ENCODE results near the gene MACROD2. TPM values are rescaled to one million over a fixed set of nuclear protein-coding genes. Genes with fewer than 3 reads are reported as not detected.

Gene MACROD2
- total RNA-seq, 5 donors from 2014 or later (not counting 1 experiment from before 2014, with no cell fraction given) = 0.23 to 1.3 (median 0.51) TPM; not detected in 2

- Mint-ChIP-seq H3K4me3 (no peak overlapping the region), H3K4me1 (no peaks in the 10 kb centered on the region), H3K27me3 (no peaks in the 10 kb centered on the region), H3K9me3 (peaks cover 11 to 18% (median 13%) of the 10 kb centered on the region in 3 donors), H3K36me3 (no peaks in the 10 kb centered on the region), H3K27ac (no peak overlapping the region)
- CTCF ChIA-PET = no interaction called here
- no peaks in the 10 kb centered on the region for H3K36me3 ChIP-seq (ENCODE audit: control insufficient read depth in 2 of 2, extremely low read depth in 1 of 2, insufficient read depth in 1 of 2, low read length in 1 of 2)
- no peak for DNase-seq
- H3K9me3 ChIP-seq = no peaks in the 10 kb centered on the region
- WGBS (ENCODE audit: insufficient coverage) = no CpG with 5 or more reads among the region's 2 CpGs
- no peak overlapping the region for H3K27ac ChIP-seq (ENCODE audit: low read length)
- no peak for ATAC-seq (replicated peaks in 1 of 4)
- H3K4me1 ChIP-seq (ENCODE audit: control insufficient read depth in 1 of 2, extremely low read depth in 1 of 2, insufficient read depth in 2 of 2, low read length in 2 of 2) = no peaks in the 10 kb centered on the region
- POLR2A ChIA-PET = no interaction called here
- no peaks in the 10 kb centered on the region for H3K27me3 ChIP-seq (replicated peaks in 1 of 2; ENCODE audit: control insufficient read depth in 2 of 2, extremely low read depth in 1 of 2, insufficient read depth in 2 of 2, low read length in 1 of 2)
- no peak overlapping the region for H3K4me3 ChIP-seq (ENCODE audit: control insufficient read depth in 1 of 2, extremely low read depth in 1 of 2, low read length in 1 of 2)
These were observed 627.5 kb downstream of the MACROD2 start for GRCh38 chr20:14622796-14623195.

GRCh38 chr20:14631011-14631410 lies 635.7 kb downstream of the MACROD2 start:
- no peak overlapping the region for H3K27ac ChIP-seq (ENCODE audit: low read length)
- Mint-ChIP-seq H3K27ac (no peak overlapping the region), H3K9me3 (peaks cover 2 to 21% (median 3%) of the 10 kb centered on the region in 3 donors), H3K36me3 (no peaks in the 10 kb centered on the region), H3K4me1 (no peaks in the 10 kb centered on the region), H3K27me3 (no peaks in the 10 kb centered on the region), H3K4me3 (no peak overlapping the region)
- ChIA-PET CTCF (no interaction called here), POLR2A (no interaction called here)
- DNase-seq = no peak
- H3K4me3 ChIP-seq (ENCODE audit: control insufficient read depth in 1 of 2, extremely low read depth in 1 of 2, low read length in 1 of 2) = no peak overlapping the region
- no peaks in the 10 kb centered on the region for H3K9me3 ChIP-seq
- H3K36me3 ChIP-seq (ENCODE audit: control insufficient read depth in 2 of 2, extremely low read depth in 1 of 2, insufficient read depth in 1 of 2, low read length in 1 of 2) = no peaks in the 10 kb centered on the region
- 75% methylated on average over 2 of the region's 4 CpGs for WGBS (ENCODE audit: insufficient coverage)
- H3K4me1 ChIP-seq (ENCODE audit: control insufficient read depth in 1 of 2, extremely low read depth in 1 of 2, insufficient read depth in 2 of 2, low read length in 2 of 2) = no peaks in the 10 kb centered on the region
- ATAC-seq (replicated peaks in 1 of 4) = no peak
- H3K27me3 ChIP-seq (replicated peaks in 1 of 2; ENCODE audit: control insufficient read depth in 2 of 2, extremely low read depth in 1 of 2, insufficient read depth in 2 of 2, low read length in 1 of 2) = no peaks in the 10 kb centered on the region

- WGBS (ENCODE audit: insufficient coverage) = no CpG with 5 or more reads among the region's 6 CpGs
- ChIA-PET CTCF (no interaction called here), POLR2A (no interaction called here)
- Histone ChIP-seq H3K36me3 (ENCODE audit: control insufficient read depth in 2 of 2, extremely low read depth in 1 of 2, insufficient read depth in 1 of 2, low read length in 1 of 2) (no peaks in the 10 kb centered on the region), H3K27me3 (replicated peaks in 1 of 2; ENCODE audit: control insufficient read depth in 2 of 2, extremely low read depth in 1 of 2, insufficient read depth in 2 of 2, low read length in 1 of 2) (no peaks in the 10 kb centered on the region), H3K27ac (ENCODE audit: low read length) (no peak overlapping the region), H3K4me3 (ENCODE audit: control insufficient read depth in 1 of 2, extremely low read depth in 1 of 2, low read length in 1 of 2) (no peak overlapping the region), H3K9me3 (no peaks in the 10 kb centered on the region), H3K4me1 (ENCODE audit: control insufficient read depth in 1 of 2, extremely low read depth in 1 of 2, insufficient read depth in 2 of 2, low read length in 2 of 2) (no peaks in the 10 kb centered on the region)
- Mint-ChIP-seq H3K27me3 (no peaks in the 10 kb centered on the region), H3K36me3 (no peaks in the 10 kb centered on the region), H3K9me3 (peaks cover 2 to 24% (median 11%) of the 10 kb centered on the region in 3 donors), H3K27ac (no peak overlapping the region), H3K4me3 (no peak overlapping the region), H3K4me1 (no peaks in the 10 kb centered on the region)
- DNase-seq (no peak), ATAC-seq (replicated peaks in 1 of 4) (no peak)
These were observed 637.6 kb downstream of the MACROD2 start for GRCh38 chr20:14632906-14633305.

GRCh38 chr20:14633507-14633906 lies 638.2 kb downstream of the MACROD2 start:
- Mint-ChIP-seq H3K9me3 (peaks cover 5 to 18% (median 11%) of the 10 kb centered on the region in 3 donors), H3K27me3 (no peaks in the 10 kb centered on the region)
- WGBS (ENCODE audit: insufficient coverage) = 69% methylated on average over 5 of the region's 5 CpGs

GRCh38 chr20:14634665-14635064 lies 639.3 kb downstream of the MACROD2 start:
- no peak overlapping the region for H3K4me3 ChIP-seq (ENCODE audit: control insufficient read depth in 1 of 2, extremely low read depth in 1 of 2, low read length in 1 of 2)
- ChIA-PET CTCF (no interaction called here), POLR2A (no interaction called here)
- no peaks in the 10 kb centered on the region for H3K9me3 ChIP-seq
- H3K36me3 ChIP-seq (ENCODE audit: control insufficient read depth in 2 of 2, extremely low read depth in 1 of 2, insufficient read depth in 1 of 2, low read length in 1 of 2) = no peaks in the 10 kb centered on the region
- H3K27me3 ChIP-seq (replicated peaks in 1 of 2; ENCODE audit: control insufficient read depth in 2 of 2, extremely low read depth in 1 of 2, insufficient read depth in 2 of 2, low read length in 1 of 2) = no peaks in the 10 kb centered on the region
- H3K4me1 ChIP-seq (ENCODE audit: control insufficient read depth in 1 of 2, extremely low read depth in 1 of 2, insufficient read depth in 2 of 2, low read length in 2 of 2) = no peaks in the 10 kb centered on the region
- Mint-ChIP-seq H3K9me3 (peaks cover 5 to 15% (median 11%) of the 10 kb centered on the region in 3 donors), H3K36me3 (no peaks in the 10 kb centered on the region), H3K4me3 (no peak overlapping the region), H3K27ac (no peak overlapping the region), H3K27me3 (no peaks in the 10 kb centered on the region), H3K4me1 (no peaks in the 10 kb centered on the region)
- DNase-seq (no peak), ATAC-seq (replicated peaks in 1 of 4) (no peak)
- H3K27ac ChIP-seq (ENCODE audit: low read length) = no peak overlapping the region

More at GRCh38 chr20:14633507-14633906, 638.2 kb downstream of the MACROD2 start:
- no peak for DNase-seq
- Mint-ChIP-seq H3K36me3 (no peaks in the 10 kb centered on the region), H3K4me3 (no peak overlapping the region), H3K27ac (no peak overlapping the region), H3K4me1 (no peaks in the 10 kb centered on the region)
- Histone ChIP-seq H3K36me3 (ENCODE audit: control insufficient read depth in 2 of 2, extremely low read depth in 1 of 2, insufficient read depth in 1 of 2, low read length in 1 of 2) (no peaks in the 10 kb centered on the region), H3K27ac (ENCODE audit: low read length) (no peak overlapping the region), H3K4me1 (ENCODE audit: control insufficient read depth in 1 of 2, extremely low read depth in 1 of 2, insufficient read depth in 2 of 2, low read length in 2 of 2) (no peaks in the 10 kb centered on the region), H3K4me3 (ENCODE audit: control insufficient read depth in 1 of 2, extremely low read depth in 1 of 2, low read length in 1 of 2) (no peak overlapping the region), H3K9me3 (no peaks in the 10 kb centered on the region), H3K27me3 (replicated peaks in 1 of 2; ENCODE audit: control insufficient read depth in 2 of 2, extremely low read depth in 1 of 2, insufficient read depth in 2 of 2, low read length in 1 of 2) (no peaks in the 10 kb centered on the region)
- POLR2A ChIA-PET = interaction anchor here in 1 of 2 donors (0.7 kb wide), 1 partner anchor 1722 kb away, joined by 3 read pairs; no protein-coding TSS in a partner anchor
- CTCF ChIA-PET = no interaction called here
- ATAC-seq (replicated peaks in 1 of 4) = no peak

GRCh38 chr20:14637441-14637840 lies 642.1 kb downstream of the MACROD2 start:
- CTCF ChIA-PET = no interaction called here
- no peak for ATAC-seq (replicated peaks in 1 of 4)
- Histone ChIP-seq H3K9me3 (no peaks in the 10 kb centered on the region), H3K4me1 (ENCODE audit: control insufficient read depth in 1 of 2, extremely low read depth in 1 of 2, insufficient read depth in 2 of 2, low read length in 2 of 2) (no peaks in the 10 kb centered on the region), H3K4me3 (ENCODE audit: control insufficient read depth in 1 of 2, extremely low read depth in 1 of 2, low read length in 1 of 2) (no peak overlapping the region), H3K36me3 (ENCODE audit: control insufficient read depth in 2 of 2, extremely low read depth in 1 of 2, insufficient read depth in 1 of 2, low read length in 1 of 2) (no peaks in the 10 kb centered on the region), H3K27ac (ENCODE audit: low read length) (no peak overlapping the region), H3K27me3 (replicated peaks in 1 of 2; ENCODE audit: control insufficient read depth in 2 of 2, extremely low read depth in 1 of 2, insufficient read depth in 2 of 2, low read length in 1 of 2) (no peaks in the 10 kb centered on the region)
- Mint-ChIP-seq H3K4me1 (no peaks in the 10 kb centered on the region), H3K4me3 (no peak overlapping the region), H3K36me3 (no peaks in the 10 kb centered on the region), H3K27ac (no peak overlapping the region), H3K9me3 (peaks cover 16 to 24% (median 20%) of the 10 kb centered on the region in 3 donors), H3K27me3 (no peaks in the 10 kb centered on the region)
- WGBS (ENCODE audit: insufficient coverage) = no CpG with 5 or more reads among the region's 4 CpGs
- no peak for DNase-seq
- POLR2A ChIA-PET = no interaction called here

- H3K4me1 ChIP-seq (ENCODE audit: control insufficient read depth in 1 of 2, extremely low read depth in 1 of 2, insufficient read depth in 2 of 2, low read length in 2 of 2) = no peaks in the 10 kb centered on the region
- H3K9me3 ChIP-seq = no peaks in the 10 kb centered on the region
- Mint-ChIP-seq H3K4me1 (no peaks in the 10 kb centered on the region), H3K27me3 (no peaks in the 10 kb centered on the region), H3K36me3 (no peaks in the 10 kb centered on the region), H3K9me3 (peaks cover 12 to 23% (median 17%) of the 10 kb centered on the region in 3 donors), H3K4me3 (no peak overlapping the region), H3K27ac (no peak overlapping the region)
- POLR2A ChIA-PET = no interaction called here
- CTCF ChIA-PET = no interaction called here
- no peak for ATAC-seq (replicated peaks in 1 of 4)
- H3K36me3 ChIP-seq (ENCODE audit: control insufficient read depth in 2 of 2, extremely low read depth in 1 of 2, insufficient read depth in 1 of 2, low read length in 1 of 2) = no peaks in the 10 kb centered on the region
- no peaks in the 10 kb centered on the region for H3K27me3 ChIP-seq (replicated peaks in 1 of 2; ENCODE audit: control insufficient read depth in 2 of 2, extremely low read depth in 1 of 2, insufficient read depth in 2 of 2, low read length in 1 of 2)
- H3K4me3 ChIP-seq (ENCODE audit: control insufficient read depth in 1 of 2, extremely low read depth in 1 of 2, low read length in 1 of 2) = no peak overlapping the region
- H3K27ac ChIP-seq (ENCODE audit: low read length) = no peak overlapping the region
- no peak for DNase-seq
These were observed 647.8 kb downstream of the MACROD2 start for GRCh38 chr20:14643146-14643545.

All from T-cell (primary cell).